ENCODE results near the gene KCNK3. TPM values are rescaled to one million over a fixed set of nuclear protein-coding genes. Genes with fewer than 3 reads are reported as not detected.

Gene KCNK3
- total RNA-seq, 1 donor from 2014 or later: not detected

GRCh38 chr2:26691161-26691560 is 1.4 kb upstream of the KCNK3 start:
- no peak overlapping the region for H3K4me3 Mint-ChIP-seq (ENCODE audit: unreplicated experiment)
- no peak for TF ChIP-seq CTCF (IDR thresholded peaks at IDR 0.05; ENCODE audit: unreplicated experiment)
- H3K4me1 Mint-ChIP-seq (ENCODE audit: unreplicated experiment): peaks cover 14% of the 10 kb centered on the region
- DNase-seq (ENCODE audit: low spot score): no peak
- H3K36me3 Mint-ChIP-seq (ENCODE audit: low read depth, unreplicated experiment): no peaks in the 10 kb centered on the region
- H3K9me3 Mint-ChIP-seq (ENCODE audit: unreplicated experiment): no peaks in the 10 kb centered on the region
- peaks cover 32% of the 10 kb centered on the region for H3K27me3 Mint-ChIP-seq (ENCODE audit: unreplicated experiment)
- no peak overlapping the region for H3K27ac Mint-ChIP-seq (ENCODE audit: unreplicated experiment)

GRCh38 chr2:26691881-26692278 is 642 bp upstream of the KCNK3 start:
- no peak for DNase-seq (ENCODE audit: low spot score)
- H3K9me3 Mint-ChIP-seq (ENCODE audit: unreplicated experiment): no peaks in the 10 kb centered on the region
- H3K36me3 Mint-ChIP-seq (ENCODE audit: low read depth, unreplicated experiment): no peaks in the 10 kb centered on the region
- H3K27ac Mint-ChIP-seq (ENCODE audit: unreplicated experiment): no peak overlapping the region
- peaks cover 31% of the 10 kb centered on the region for H3K27me3 Mint-ChIP-seq (ENCODE audit: unreplicated experiment)
- H3K4me3 Mint-ChIP-seq (ENCODE audit: unreplicated experiment): no peak overlapping the region
- peaks cover 7% of the 10 kb centered on the region for H3K4me1 Mint-ChIP-seq (ENCODE audit: unreplicated experiment)
- no peak for TF ChIP-seq CTCF (IDR thresholded peaks at IDR 0.05; ENCODE audit: unreplicated experiment)

- TF ChIP-seq CTCF (IDR thresholded peaks at IDR 0.05; ENCODE audit: unreplicated experiment): no peak
- Mint-ChIP-seq H3K27me3 (ENCODE audit: unreplicated experiment) (peaks cover 30% of the 10 kb centered on the region), H3K9me3 (ENCODE audit: unreplicated experiment) (no peaks in the 10 kb centered on the region), H3K4me3 (ENCODE audit: unreplicated experiment) (no peak overlapping the region), H3K4me1 (ENCODE audit: unreplicated experiment) (peaks cover 2% of the 10 kb centered on the region), H3K36me3 (ENCODE audit: low read depth, unreplicated experiment) (no peaks in the 10 kb centered on the region), H3K27ac (ENCODE audit: unreplicated experiment) (peak overlapping the region; percentile 42)
- peak; percentile 22 for DNase-seq (ENCODE audit: low spot score)
Observed at GRCh38 chr2:26692897-26693849, 651 bp downstream of the KCNK3 start.

- no peaks in the 10 kb centered on the region for H3K36me3 Mint-ChIP-seq (ENCODE audit: low read depth, unreplicated experiment)
- DNase-seq (ENCODE audit: low spot score): no peak
- peaks cover 2% of the 10 kb centered on the region for H3K4me1 Mint-ChIP-seq (ENCODE audit: unreplicated experiment)
- no peak overlapping the region for H3K4me3 Mint-ChIP-seq (ENCODE audit: unreplicated experiment)
- TF ChIP-seq CTCF (IDR thresholded peaks at IDR 0.05; ENCODE audit: unreplicated experiment): no peak
- no peaks in the 10 kb centered on the region for H3K9me3 Mint-ChIP-seq (ENCODE audit: unreplicated experiment)
- peaks cover 27% of the 10 kb centered on the region for H3K27me3 Mint-ChIP-seq (ENCODE audit: unreplicated experiment)
- H3K27ac Mint-ChIP-seq (ENCODE audit: unreplicated experiment): peak overlapping the region; percentile 42
Observed at GRCh38 chr2:26694001-26694400, 1.5 kb downstream of the KCNK3 start.

- Mint-ChIP-seq H3K4me1 (ENCODE audit: unreplicated experiment) (peaks cover 2% of the 10 kb centered on the region), H3K9me3 (ENCODE audit: unreplicated experiment) (no peaks in the 10 kb centered on the region), H3K27ac (ENCODE audit: unreplicated experiment) (no peak overlapping the region), H3K27me3 (ENCODE audit: unreplicated experiment) (peaks cover 24% of the 10 kb centered on the region), H3K4me3 (ENCODE audit: unreplicated experiment) (no peak overlapping the region), H3K36me3 (ENCODE audit: low read depth, unreplicated experiment) (no peaks in the 10 kb centered on the region)
- DNase-seq (ENCODE audit: low spot score): no peak
- TF ChIP-seq CTCF (IDR thresholded peaks at IDR 0.05; ENCODE audit: unreplicated experiment): no peak
Observed at GRCh38 chr2:26696351-26696816, 3.9 kb downstream of the KCNK3 start.
